Gastrocnemius medialis (tissue), 4 donors: ENCODE data around the gene MSH3.

ENCODE experiments used
- CTCF ChIP-seq, 5 experiments: fragments of 450-650 bp in 3 of 5; fragments of 200-600 bp in 2 of 5; sonication (generic) in 2 of 5; IDR thresholded peaks in 4 of 5; conservative IDR thresholded peaks in 1 of 5; 1 replicate in 4 of 5; 2 replicates in 1 of 5; pipeline ENCODE4 v1.5.1; 2016 to 2019; ENCODE audit warnings: antibody characterized with exemption in 5 of 5, mild to moderate bottlenecking in 3 of 5, moderate library complexity in 3 of 5
- POLR2A ChIP-seq, 2 donors: fragments of 450-650 bp; IDR thresholded peaks; one replicate each; pipeline ENCODE4 v1.6.1; 2017; ENCODE audit warnings: antibody characterized with exemption in 2 of 2, mild to moderate bottlenecking in 2 of 2, moderate library complexity in 2 of 2

GRCh38 chr5:80867233-80867632 is 212.8 kb downstream of the MSH3 start:
- no peak for TF ChIP-seq CTCF (IDR thresholded peaks at IDR 0.05 in 4 of 5, conservative IDR thresholded peaks at IDR 0.05 in 1 of 5)
- no peak for TF ChIP-seq POLR2A (IDR thresholded peaks at IDR 0.05)
